ENCODE data around the gene TRIM34.

DNA sequence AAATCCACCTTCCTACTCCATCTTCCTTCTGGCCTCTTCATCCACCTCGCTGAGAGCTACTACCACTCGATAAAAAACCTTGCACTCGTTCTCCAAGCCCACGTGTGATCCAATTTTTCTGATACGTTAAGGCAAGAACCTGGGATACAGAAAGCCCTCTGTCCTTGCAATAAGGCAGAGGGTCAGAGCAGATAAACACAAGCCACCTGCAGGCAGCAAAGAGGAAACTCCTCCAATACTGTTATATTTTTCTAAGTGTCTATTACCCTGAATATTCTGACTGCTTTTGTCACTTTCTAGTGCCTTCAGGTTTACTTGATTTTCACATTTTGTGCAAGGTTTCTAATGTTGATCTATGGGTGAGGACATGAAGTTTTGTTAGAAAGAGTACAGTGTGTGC lies 33.5 kb downstream of the TRIM34 start:
- no peak for TF ChIP-seq CTCF (IDR thresholded peaks at IDR 0.05)
- no peak for TF ChIP-seq POLR2AphosphoS5 (IDR thresholded peaks at IDR 0.05)
- TF ChIP-seq EP300 (IDR thresholded peaks at IDR 0.05), result no peak
- no peak for TF ChIP-seq POLR2A (IDR thresholded peaks at IDR 0.05)

Data from stomach (tissue), 4 donors.